Measurements from ENCODE around the gene KXD1.

GRCh38 chr19:18541992-18542940 is 15.4 kb upstream of the KXD1 start:
- no peak for TF ChIP-seq EP300 (IDR thresholded peaks at IDR 0.05)
- TF ChIP-seq, protein P1, sequence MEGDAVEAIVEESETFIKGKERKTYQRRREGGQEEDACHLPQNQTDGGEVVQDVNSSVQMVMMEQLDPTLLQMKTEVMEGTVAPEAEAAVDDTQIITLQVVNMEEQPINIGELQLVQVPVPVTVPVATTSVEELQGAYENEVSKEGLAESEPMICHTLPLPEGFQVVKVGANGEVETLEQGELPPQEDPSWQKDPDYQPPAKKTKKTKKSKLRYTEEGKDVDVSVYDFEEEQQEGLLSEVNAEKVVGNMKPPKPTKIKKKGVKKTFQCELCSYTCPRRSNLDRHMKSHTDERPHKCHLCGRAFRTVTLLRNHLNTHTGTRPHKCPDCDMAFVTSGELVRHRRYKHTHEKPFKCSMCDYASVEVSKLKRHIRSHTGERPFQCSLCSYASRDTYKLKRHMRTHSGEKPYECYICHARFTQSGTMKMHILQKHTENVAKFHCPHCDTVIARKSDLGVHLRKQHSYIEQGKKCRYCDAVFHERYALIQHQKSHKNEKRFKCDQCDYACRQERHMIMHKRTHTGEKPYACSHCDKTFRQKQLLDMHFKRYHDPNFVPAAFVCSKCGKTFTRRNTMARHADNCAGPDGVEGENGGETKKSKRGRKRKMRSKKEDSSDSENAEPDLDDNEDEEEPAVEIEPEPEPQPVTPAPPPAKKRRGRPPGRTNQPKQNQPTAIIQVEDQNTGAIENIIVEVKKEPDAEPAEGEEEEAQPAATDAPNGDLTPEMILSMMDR (IDR thresholded peaks at IDR 0.05), result no peak
